Fibroblast of lung (primary cell): ENCODE measurements around the gene UNC13C. TPM values are rescaled to one million over a fixed set of nuclear protein-coding genes. Genes with fewer than 3 reads are reported as not detected.

ENCODE experiments used
- DNase-seq, 2 donors: peaks; one replicate each; pipeline versions ENCODE4 v3.0.0 to v3.0.0-alpha.2; 2010; ENCODE audit warnings: low read depth in 2 of 2
- H2AFZ ChIP-seq: 2 replicates; pipeline ENCODE4 v1.5.1; 2012; ENCODE audit warnings: low read length, control low read depth, inconsistent platforms
- H3K27ac ChIP-seq: 2 replicates; pipeline ENCODE4 v1.5.1; 2011; ENCODE audit warnings: low read length, control low read depth; ENCODE audit not compliant: insufficient read depth
- H3K27me3 ChIP-seq: 2 replicates; pipeline ENCODE4 v1.5.1; 2011; ENCODE audit warnings: mild to moderate bottlenecking, low read length; ENCODE audit not compliant: control insufficient read depth, insufficient read depth
- H3K36me3 ChIP-seq: 2 replicates; pipeline ENCODE4 v1.5.1; 2011; ENCODE audit warnings: low read length; ENCODE audit not compliant: control insufficient read depth, insufficient read depth
- H3K4me1 ChIP-seq: 2 replicates; pipeline ENCODE4 v1.5.1; 2011; ENCODE audit warnings: low read length; ENCODE audit not compliant: control insufficient read depth, insufficient read depth; ENCODE audit errors: extremely low read depth
- H3K4me2 ChIP-seq: 2 replicates; pipeline ENCODE4 v1.5.1; 2011; ENCODE audit warnings: low read length, control low read depth; ENCODE audit not compliant: insufficient read depth; ENCODE audit errors: extremely low read depth
- H3K4me3 ChIP-seq, 4 experiments: fragments of 200-600 bp in 1 of 4; sonication (generic) in 1 of 4; replicated peaks in 1 of 4; 2 replicates each; pipeline ENCODE4 v1.5.1; 2011 to 2016; ENCODE audit warnings: low read length in 4 of 4, low read depth in 3 of 4, mild to moderate bottlenecking in 3 of 4, control low read depth in 2 of 4, inconsistent platforms in 1 of 4, mixed read lengths in 1 of 4; ENCODE audit not compliant: insufficient read depth in 1 of 4; ENCODE audit errors: control extremely low read depth in 1 of 4
- H3K79me2 ChIP-seq: 2 replicates; pipeline ENCODE4 v1.5.1; 2012; ENCODE audit warnings: mild to moderate bottlenecking, low read length, inconsistent platforms; ENCODE audit not compliant: control insufficient read depth, insufficient read depth
- H3K9ac ChIP-seq: 2 replicates; pipeline ENCODE4 v1.5.1; 2011; ENCODE audit warnings: mild to moderate bottlenecking, low read length, control low read depth; ENCODE audit not compliant: insufficient read depth
- H3K9me3 ChIP-seq: 2 replicates; pipeline ENCODE4 v1.5.1; 2012; ENCODE audit warnings: low read depth, low read length; ENCODE audit not compliant: control insufficient read depth, insufficient read depth
- H4K20me1 ChIP-seq: 2 replicates; pipeline ENCODE4 v1.5.1; 2011; ENCODE audit warnings: low read length; ENCODE audit not compliant: control insufficient read depth, insufficient read depth; ENCODE audit errors: extremely low read depth
- CTCF ChIP-seq, 2 donors: IDR thresholded peaks in 1 of 2; conservative IDR thresholded peaks in 1 of 2; 1 replicate in 1 of 2; 2 replicates in 1 of 2; pipeline ENCODE4 v1.5.1; 2011 to 2012; ENCODE audit warnings: low read length in 2 of 2, control low read depth in 1 of 2, inconsistent platforms in 1 of 2, low read depth in 1 of 2, mild to moderate bottlenecking in 1 of 2
- EZH2 ChIP-seq: IDR thresholded peaks from 2 replicates; pipeline ENCODE4 v1.5.1; 2012; ENCODE audit warnings: low read length, control low read depth, mild to moderate bottlenecking; ENCODE audit errors: missing control alignments
- polyA plus RNA-seq, 2 donors: library from polyadenylated mRNA; depleted of rRNA in 1 of 2; stranded (reverse) in 1 of 2; unstranded in 1 of 2; fragments of >200 nt; gene quantifications; 2 replicates each; pipeline ENCODE4 v1.2.1, GENCODE V29; 2011 to 2012; ENCODE audit warnings: missing spikeins in 1 of 2
- total RNA-seq: library from RNA; depleted of rRNA; stranded (reverse); fragments of >200 nt; gene quantifications from 2 replicates; pipeline ENCODE4 v1.2.1, GENCODE V29; 2014

UNC13C gene
- total and polyA plus RNA-seq, 2 donors (not counting 1 experiment from before 2014, with no cell fraction given) = not detected

DNA sequence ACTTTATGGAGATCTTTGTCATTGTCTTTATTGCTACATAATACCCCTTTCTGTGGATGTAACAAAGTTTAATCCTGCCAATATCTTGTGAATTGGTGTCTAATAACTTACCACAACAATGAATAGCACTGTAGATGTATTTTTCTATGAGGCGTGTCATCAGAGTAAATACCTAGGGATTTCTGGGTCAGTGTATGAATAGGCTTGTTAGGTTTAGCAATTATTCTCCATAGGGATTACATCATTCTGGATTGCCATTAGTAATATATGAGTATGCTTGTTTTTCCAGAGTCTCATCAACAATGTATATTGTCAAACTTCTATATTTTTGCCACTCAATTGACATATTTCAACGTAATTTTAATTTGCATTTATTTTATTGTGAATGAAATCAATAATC, 67.9 kb downstream of the UNC13C start:
- DNase-seq = no peak
- H3K79me2 ChIP-seq = no peaks in the 10 kb centered on the region
- no peak for TF ChIP-seq EZH2
- TF ChIP-seq CTCF (conservative IDR thresholded peaks at IDR 0.05 in 1 of 2, IDR thresholded peaks at IDR 0.05 in 1 of 2; ENCODE audit: low read depth in 1 of 2, low read length in 2 of 2) = no peak
- no peak overlapping the region for H2AFZ ChIP-seq
- H3K9ac ChIP-seq = no peak overlapping the region
- no peaks in the 10 kb centered on the region for H3K27me3 ChIP-seq
- no peak overlapping the region for H3K4me2 ChIP-seq
- no peaks in the 10 kb centered on the region for H3K9me3 ChIP-seq
- no peaks in the 10 kb centered on the region for H3K4me1 ChIP-seq
- no peaks in the 10 kb centered on the region for H3K36me3 ChIP-seq
- H3K27ac ChIP-seq = no peak overlapping the region
- no peak overlapping the region for H3K4me3 ChIP-seq
- no peaks in the 10 kb centered on the region for H4K20me1 ChIP-seq

DNA sequence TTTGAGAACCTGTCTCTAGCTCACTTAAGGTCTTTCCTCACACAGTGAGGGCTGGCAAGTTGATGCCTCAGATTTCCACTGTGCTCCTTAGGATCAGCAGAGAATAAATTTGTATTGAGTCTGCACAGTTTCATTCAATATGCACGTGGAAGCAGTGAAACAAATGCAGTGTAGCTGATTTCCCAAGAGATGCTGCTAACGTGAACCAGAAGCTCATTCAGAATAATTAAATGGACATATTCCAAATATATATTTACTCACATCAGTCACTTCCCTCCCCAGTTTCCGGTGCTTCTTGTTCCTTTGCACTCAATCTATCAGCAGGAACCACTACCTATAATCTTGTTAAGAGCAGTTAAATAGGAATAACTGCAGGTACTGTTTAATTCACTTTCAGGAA, 86.1 kb downstream of the UNC13C start:
- Histone ChIP-seq H3K36me3 (no peaks in the 10 kb centered on the region), H3K27ac (no peak overlapping the region), H4K20me1 (no peaks in the 10 kb centered on the region), H3K79me2 (no peaks in the 10 kb centered on the region), H3K9me3 (no peaks in the 10 kb centered on the region), H2AFZ (no peak overlapping the region), H3K4me2 (no peak overlapping the region), H3K4me3 (no peak overlapping the region), H3K27me3 (no peaks in the 10 kb centered on the region), H3K9ac (no peak overlapping the region), H3K4me1 (no peaks in the 10 kb centered on the region)
- TF ChIP-seq CTCF (conservative IDR thresholded peaks at IDR 0.05 in 1 of 2, IDR thresholded peaks at IDR 0.05 in 1 of 2; ENCODE audit: low read depth in 1 of 2, low read length in 2 of 2) = no peak
- no peak for TF ChIP-seq EZH2
- DNase-seq = no peak

DNA sequence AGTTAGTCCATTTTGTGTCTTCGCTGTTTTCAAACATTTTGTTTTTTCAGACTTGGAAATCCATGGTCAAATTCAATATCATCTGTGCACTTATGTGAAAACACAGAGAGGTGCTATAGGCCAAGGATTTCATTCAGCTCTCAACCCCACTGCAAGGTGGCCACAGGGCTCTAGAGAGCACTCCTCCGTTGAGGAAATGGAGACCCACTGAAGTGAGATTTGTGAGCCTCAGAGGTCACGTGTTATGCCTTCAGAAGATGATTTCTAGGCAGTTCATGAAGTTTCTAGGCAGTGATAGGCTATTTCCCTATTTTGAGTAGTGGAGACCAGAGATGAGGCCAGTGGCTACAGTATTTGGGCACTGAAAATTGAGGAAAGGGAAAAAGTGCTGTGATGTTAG, 88.2 kb downstream of the UNC13C start:
- Histone ChIP-seq H3K4me2 (no peak overlapping the region), H4K20me1 (no peaks in the 10 kb centered on the region), H3K4me3 (no peak overlapping the region), H3K9ac (no peak overlapping the region), H3K9me3 (no peaks in the 10 kb centered on the region), H3K79me2 (no peaks in the 10 kb centered on the region), H2AFZ (no peak overlapping the region), H3K27ac (no peak overlapping the region), H3K27me3 (no peaks in the 10 kb centered on the region), H3K4me1 (no peaks in the 10 kb centered on the region), H3K36me3 (no peaks in the 10 kb centered on the region)
- DNase-seq = no peak
- TF ChIP-seq CTCF (conservative IDR thresholded peaks at IDR 0.05 in 1 of 2, IDR thresholded peaks at IDR 0.05 in 1 of 2; ENCODE audit: low read depth in 1 of 2, low read length in 2 of 2) (no peak), EZH2 (no peak)
